Measurements from ENCODE around the gene PIRT. TPM values are rescaled to one million over a fixed set of nuclear protein-coding genes. Genes with fewer than 3 reads are reported as not detected.
A peak's percentile ranks its signal among the peaks of the same experiment; 100 is the strongest.

PIRT gene
- total and polyA plus RNA-seq, 5 donors from 2014 or later, result not detected

- Mint-ChIP-seq H3K27me3 (no peaks in the 10 kb centered on the region), H3K9me3 (no peaks in the 10 kb centered on the region), H3K4me3 (no peak overlapping the region), H3K4me1 (no peaks in the 10 kb centered on the region), H3K36me3 (no peaks in the 10 kb centered on the region), H3K27ac (no peak overlapping the region)
- H3K4me1 ChIP-seq (ENCODE audit: control insufficient read depth, insufficient read depth, low read length, poor library complexity, severe bottlenecking), result no peaks in the 10 kb centered on the region
- H3K4me3 ChIP-seq (ENCODE audit: low read depth, low read length), result no peak overlapping the region
- H3K36me3 ChIP-seq (ENCODE audit: control insufficient read depth, insufficient read depth, low read length), result no peaks in the 10 kb centered on the region
- no peaks in the 10 kb centered on the region for H3K27me3 ChIP-seq (ENCODE audit: control insufficient read depth, insufficient read depth, low read length)
- H3K9me3 ChIP-seq (ENCODE audit: control insufficient read depth in 2 of 2, low read length in 2 of 2), result no peaks in the 10 kb centered on the region
- no peak for DNase-seq
- ATAC-seq (ENCODE audit: low read depth in 2 of 2), result no peak
- no peak overlapping the region for H3K27ac ChIP-seq (ENCODE audit: insufficient read depth, low read length, poor library complexity, severe bottlenecking)
Measured at GRCh38 chr17:10793816-10794215, 44.1 kb downstream of the PIRT start.

GRCh38 chr17:10793256-10793655 is 44.6 kb downstream of the PIRT start:
- no peaks in the 10 kb centered on the region for H3K9me3 Mint-ChIP-seq
- ATAC-seq (ENCODE audit: low read depth in 2 of 2) (no peak), DNase-seq (no peak)
- no peaks in the 10 kb centered on the region for H3K36me3 Mint-ChIP-seq
- Histone ChIP-seq H3K27ac (ENCODE audit: insufficient read depth, low read length, poor library complexity, severe bottlenecking) (no peak overlapping the region), H3K4me3 (ENCODE audit: low read depth, low read length) (no peak overlapping the region), H3K27me3 (ENCODE audit: control insufficient read depth, insufficient read depth, low read length) (no peaks in the 10 kb centered on the region), H3K9me3 (ENCODE audit: control insufficient read depth in 2 of 2, low read length in 2 of 2) (no peaks in the 10 kb centered on the region), H3K4me1 (ENCODE audit: control insufficient read depth, insufficient read depth, low read length, poor library complexity, severe bottlenecking) (no peaks in the 10 kb centered on the region), H3K36me3 (ENCODE audit: control insufficient read depth, insufficient read depth, low read length) (no peaks in the 10 kb centered on the region)
- no peaks in the 10 kb centered on the region for H3K4me1 Mint-ChIP-seq
- no peak overlapping the region for H3K27ac Mint-ChIP-seq
- no peaks in the 10 kb centered on the region for H3K27me3 Mint-ChIP-seq
- no peak overlapping the region for H3K4me3 Mint-ChIP-seq

- no peaks in the 10 kb centered on the region for H3K27me3 ChIP-seq (ENCODE audit: control insufficient read depth, insufficient read depth, low read length)
- peak in 1 of 2 donors; percentile 34 for ATAC-seq (ENCODE audit: low read depth in 2 of 2)
- peak in 1 of 3 donors; percentile 17 for DNase-seq
- H3K27me3 Mint-ChIP-seq, result no peaks in the 10 kb centered on the region
- H3K36me3 ChIP-seq (ENCODE audit: control insufficient read depth, insufficient read depth, low read length), result no peaks in the 10 kb centered on the region
- no peaks in the 10 kb centered on the region for H3K9me3 Mint-ChIP-seq
- no peak overlapping the region for H3K4me3 Mint-ChIP-seq
- no peak overlapping the region for H3K27ac Mint-ChIP-seq
- no peak overlapping the region for H3K4me3 ChIP-seq (ENCODE audit: low read depth, low read length)
- no peaks in the 10 kb centered on the region for H3K4me1 ChIP-seq (ENCODE audit: control insufficient read depth, insufficient read depth, low read length, poor library complexity, severe bottlenecking)
- H3K9me3 ChIP-seq (ENCODE audit: control insufficient read depth in 2 of 2, low read length in 2 of 2), result no peaks in the 10 kb centered on the region
- H3K27ac ChIP-seq (ENCODE audit: insufficient read depth, low read length, poor library complexity, severe bottlenecking), result no peak overlapping the region
- H3K4me1 Mint-ChIP-seq, result no peaks in the 10 kb centered on the region
- no peaks in the 10 kb centered on the region for H3K36me3 Mint-ChIP-seq
Measured at GRCh38 chr17:10792151-10792550, 45.7 kb downstream of the PIRT start.

- Histone ChIP-seq H3K36me3 (ENCODE audit: control insufficient read depth, insufficient read depth, low read length) (no peaks in the 10 kb centered on the region), H3K9me3 (ENCODE audit: control insufficient read depth in 2 of 2, low read length in 2 of 2) (no peaks in the 10 kb centered on the region), H3K4me3 (ENCODE audit: low read depth, low read length) (no peak overlapping the region), H3K27me3 (ENCODE audit: control insufficient read depth, insufficient read depth, low read length) (no peaks in the 10 kb centered on the region), H3K4me1 (ENCODE audit: control insufficient read depth, insufficient read depth, low read length, poor library complexity, severe bottlenecking) (no peaks in the 10 kb centered on the region), H3K27ac (ENCODE audit: insufficient read depth, low read length, poor library complexity, severe bottlenecking) (no peak overlapping the region)
- no peaks in the 10 kb centered on the region for H3K36me3 Mint-ChIP-seq
- ATAC-seq (ENCODE audit: low read depth in 2 of 2), result no peak
- H3K4me1 Mint-ChIP-seq, result no peaks in the 10 kb centered on the region
- H3K27ac Mint-ChIP-seq, result peak overlapping the region in 2 of 3 donors; percentile 14 to 52
- no peaks in the 10 kb centered on the region for H3K9me3 Mint-ChIP-seq
- H3K4me3 Mint-ChIP-seq, result no peak overlapping the region
- DNase-seq, result no peak
- no peaks in the 10 kb centered on the region for H3K27me3 Mint-ChIP-seq
Measured at GRCh38 chr17:10790491-10791401, 47.1 kb downstream of the PIRT start.

- H3K4me1 ChIP-seq (ENCODE audit: control insufficient read depth, insufficient read depth, low read length, poor library complexity, severe bottlenecking), result no peaks in the 10 kb centered on the region
- H3K27ac Mint-ChIP-seq, result no peak overlapping the region
- no peaks in the 10 kb centered on the region for H3K9me3 ChIP-seq (ENCODE audit: control insufficient read depth in 2 of 2, low read length in 2 of 2)
- no peaks in the 10 kb centered on the region for H3K36me3 ChIP-seq (ENCODE audit: control insufficient read depth, insufficient read depth, low read length)
- H3K4me3 ChIP-seq (ENCODE audit: low read depth, low read length), result no peak overlapping the region
- peaks cover 0 to 3% (median 0%) of the 10 kb centered on the region in 7 donors for H3K9me3 Mint-ChIP-seq
- no peak for DNase-seq
- H3K27ac ChIP-seq (ENCODE audit: insufficient read depth, low read length, poor library complexity, severe bottlenecking), result no peak overlapping the region
- no peaks in the 10 kb centered on the region for H3K4me1 Mint-ChIP-seq
- no peaks in the 10 kb centered on the region for H3K36me3 Mint-ChIP-seq
- H3K27me3 ChIP-seq (ENCODE audit: control insufficient read depth, insufficient read depth, low read length), result no peaks in the 10 kb centered on the region
- H3K4me3 Mint-ChIP-seq, result no peak overlapping the region
- ATAC-seq (ENCODE audit: low read depth in 2 of 2), result no peak
- no peaks in the 10 kb centered on the region for H3K27me3 Mint-ChIP-seq
Measured at GRCh38 chr17:10789694-10790271, 48.1 kb downstream of the PIRT start.

GRCh38 chr17:10787306-10788045 is 50.4 kb downstream of the PIRT start:
- no peaks in the 10 kb centered on the region for H3K4me1 ChIP-seq (ENCODE audit: control insufficient read depth, insufficient read depth, low read length, poor library complexity, severe bottlenecking)
- H3K27me3 ChIP-seq (ENCODE audit: control insufficient read depth, insufficient read depth, low read length), result no peaks in the 10 kb centered on the region
- peaks cover 0 to 13% (median 1%) of the 10 kb centered on the region in 7 donors for H3K9me3 Mint-ChIP-seq
- no peak overlapping the region for H3K4me3 ChIP-seq (ENCODE audit: low read depth, low read length)
- no peaks in the 10 kb centered on the region for H3K27me3 Mint-ChIP-seq
- ATAC-seq (ENCODE audit: low read depth in 2 of 2) (no peak), DNase-seq (no peak)
- no peak overlapping the region for H3K27ac ChIP-seq (ENCODE audit: insufficient read depth, low read length, poor library complexity, severe bottlenecking)
- H3K9me3 ChIP-seq (ENCODE audit: control insufficient read depth in 2 of 2, low read length in 2 of 2), result peaks cover 0 to 5% of the 10 kb centered on the region in 2 experiments
- H3K4me1 Mint-ChIP-seq, result no peaks in the 10 kb centered on the region
- no peak overlapping the region for H3K4me3 Mint-ChIP-seq
- H3K36me3 ChIP-seq (ENCODE audit: control insufficient read depth, insufficient read depth, low read length), result no peaks in the 10 kb centered on the region
- no peak overlapping the region for H3K27ac Mint-ChIP-seq
- no peaks in the 10 kb centered on the region for H3K36me3 Mint-ChIP-seq

GRCh38 chr17:10785295-10785694 is 52.6 kb downstream of the PIRT start:
- ATAC-seq (ENCODE audit: low read depth in 2 of 2) (no peak), DNase-seq (no peak)
- Mint-ChIP-seq H3K27ac (no peak overlapping the region), H3K9me3 (peaks cover 0 to 13% (median 2%) of the 10 kb centered on the region in 7 donors), H3K36me3 (no peaks in the 10 kb centered on the region), H3K4me3 (no peak overlapping the region), H3K4me1 (no peaks in the 10 kb centered on the region), H3K27me3 (peaks cover 4% of the 10 kb centered on the region)
- Histone ChIP-seq H3K36me3 (ENCODE audit: control insufficient read depth, insufficient read depth, low read length) (no peaks in the 10 kb centered on the region), H3K4me3 (ENCODE audit: low read depth, low read length) (no peak overlapping the region), H3K9me3 (ENCODE audit: control insufficient read depth in 2 of 2, low read length in 2 of 2) (peaks cover 0 to 5% of the 10 kb centered on the region in 2 experiments), H3K27ac (ENCODE audit: insufficient read depth, low read length, poor library complexity, severe bottlenecking) (no peak overlapping the region), H3K4me1 (ENCODE audit: control insufficient read depth, insufficient read depth, low read length, poor library complexity, severe bottlenecking) (no peaks in the 10 kb centered on the region), H3K27me3 (ENCODE audit: control insufficient read depth, insufficient read depth, low read length) (no peaks in the 10 kb centered on the region)

Measured in CD4-positive, CD25-positive, alpha-beta regulatory T cell (primary cell).